SKM-1 (cell line): ENCODE measurements around the gene BTBD9.
"Not testable (repeated sequence)": the region's sequence is repeated elsewhere in the genome, so short reads cannot be mapped to it uniquely, and the experiment has no call there.

Experiments
- DNase-seq: peaks from one replicate; lab custom pipeline; 2025; ENCODE audit not compliant: unreplicated experiment; lab: John Stamatoyannopoulos, UW

The BTBD9 gene

DNA sequence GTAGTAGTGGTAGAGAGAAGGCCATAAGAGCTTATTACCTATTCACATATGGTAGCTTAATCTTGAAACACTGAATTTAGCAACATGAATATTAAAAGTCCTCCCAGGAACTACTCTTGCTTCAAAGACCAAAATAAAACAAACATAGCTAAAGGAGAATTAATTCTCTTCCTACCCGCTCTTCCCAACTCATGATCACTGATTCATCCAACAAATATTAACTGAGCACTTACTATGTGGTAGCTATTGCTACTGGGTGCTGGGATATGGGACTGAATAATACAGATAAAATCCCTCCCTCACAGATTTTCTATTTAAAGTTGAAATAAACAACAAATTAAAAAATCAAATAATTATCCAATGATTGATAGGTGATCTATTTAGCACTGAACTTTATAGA, 287.1 kb downstream of the BTBD9 start:
- DNase-seq: no peak

DNA sequence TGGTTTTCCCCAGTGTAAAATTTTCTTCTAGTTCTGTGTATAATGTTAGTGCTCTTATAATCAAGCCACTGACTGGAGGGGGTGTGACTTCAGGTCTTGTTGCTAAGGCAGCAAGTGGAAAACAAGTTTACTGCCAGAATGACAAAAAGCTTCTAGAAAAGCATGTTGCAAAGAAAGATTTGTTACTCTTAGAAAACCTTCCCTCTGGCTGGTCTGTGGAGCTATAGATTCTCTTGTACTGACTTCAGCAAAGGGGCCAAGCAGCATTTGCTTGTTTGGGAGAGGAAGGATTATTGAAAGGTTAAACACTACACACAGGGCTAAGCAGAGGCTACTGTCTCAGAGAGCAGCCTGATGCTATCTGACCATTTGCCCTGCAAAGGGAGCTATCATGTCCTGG, 288.8 kb downstream of the BTBD9 start:
- no peak for DNase-seq

DNA sequence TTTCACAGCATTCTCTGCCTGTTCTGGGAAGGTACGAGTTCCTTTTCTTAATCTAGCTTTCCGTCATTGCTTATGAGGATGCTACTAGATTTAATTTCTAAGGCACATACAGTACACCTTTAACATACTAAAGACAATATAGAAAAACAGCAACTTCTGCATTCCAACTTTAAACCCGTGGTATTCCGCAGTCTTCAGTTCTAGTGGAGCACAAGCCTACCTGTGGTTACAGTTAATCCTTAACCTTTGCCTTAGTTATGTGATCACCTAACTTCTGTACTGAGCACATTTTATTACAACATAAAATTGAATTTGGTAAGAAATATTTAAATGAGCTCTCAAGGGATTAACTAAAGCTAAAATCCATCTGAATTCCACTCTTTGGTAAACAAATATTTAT, 289.5 kb downstream of the BTBD9 start:
- no peak for DNase-seq

DNA sequence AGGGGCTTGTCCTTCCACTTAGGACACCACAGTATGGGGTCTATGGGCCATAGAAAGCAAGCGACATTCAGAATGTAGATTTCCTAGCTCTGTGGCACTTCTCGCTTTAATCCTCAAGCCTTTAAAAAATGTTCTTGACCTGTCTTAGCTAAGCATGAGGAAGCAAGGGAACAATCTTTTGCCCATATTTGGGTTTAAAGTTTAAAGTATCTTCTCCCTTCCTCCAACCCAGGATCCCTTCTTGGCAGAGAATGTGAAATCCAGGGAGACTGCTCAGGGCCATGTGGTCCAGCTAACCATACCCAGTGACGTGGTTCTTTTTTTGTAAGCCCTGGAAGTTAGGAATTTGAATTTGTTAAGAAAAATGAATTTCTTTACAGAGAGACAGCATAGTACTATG, 289.9 kb downstream of the BTBD9 start:
- no peak for DNase-seq

DNA sequence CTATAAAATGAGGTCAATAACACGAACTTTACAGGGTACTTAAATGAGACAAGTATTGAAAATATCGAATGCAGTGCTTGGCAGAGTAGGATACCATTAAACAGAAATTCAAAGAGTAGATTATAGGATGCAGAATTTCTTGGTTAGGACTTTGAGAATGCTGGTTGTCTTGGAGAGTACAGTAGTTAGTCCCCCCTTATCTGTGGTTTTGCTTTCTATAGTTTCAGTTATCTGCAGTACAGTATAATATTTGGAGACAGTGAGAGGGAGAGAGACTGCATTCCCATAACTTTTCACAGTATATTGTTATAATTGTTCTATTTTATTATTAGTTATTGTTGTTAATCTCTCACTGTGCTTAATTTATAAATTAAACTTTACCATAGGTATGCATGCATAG, 290.5 kb downstream of the BTBD9 start:
- DNase-seq: no peak

DNA sequence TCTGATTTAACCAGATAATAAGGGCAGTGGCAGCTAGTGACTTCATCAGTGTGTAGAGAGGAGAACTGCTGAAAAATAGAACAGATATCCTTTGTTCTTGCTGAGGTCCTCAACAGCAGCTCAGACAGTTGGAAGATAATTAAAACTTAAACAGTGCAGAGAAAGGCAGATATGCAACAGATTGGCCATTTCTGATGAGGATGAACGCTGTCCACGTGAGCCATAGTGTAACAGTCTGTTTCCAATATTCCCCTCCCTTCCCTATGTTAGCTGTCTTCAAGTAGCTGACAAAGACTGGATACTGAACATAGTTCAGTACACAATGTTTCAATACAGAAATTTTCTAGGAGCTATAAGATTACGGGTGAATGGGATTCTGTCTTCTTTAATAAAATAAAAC, 291.4 kb downstream of the BTBD9 start:
- DNase-seq: no peak

DNA sequence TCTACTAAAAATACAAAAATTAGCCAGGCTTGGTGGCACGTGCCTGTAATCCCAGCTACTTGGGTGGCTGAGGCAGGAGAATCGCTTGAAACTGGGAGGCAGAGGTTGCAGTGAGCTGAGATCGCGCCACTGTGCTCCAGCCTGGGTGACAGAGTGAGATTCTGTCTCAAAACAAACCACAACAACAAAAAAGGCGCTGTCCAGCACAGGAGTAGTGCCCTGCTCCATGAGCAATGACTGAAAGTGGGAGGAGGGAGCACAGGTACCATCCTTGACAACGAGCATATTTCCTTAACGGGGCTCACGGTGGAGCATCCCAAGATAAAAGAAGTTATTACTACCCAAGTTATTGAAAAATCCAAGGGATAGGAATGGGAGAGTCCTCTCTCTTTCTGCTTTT, 291.9 kb downstream of the BTBD9 start:
- not testable (repeated sequence) for DNase-seq

DNA sequence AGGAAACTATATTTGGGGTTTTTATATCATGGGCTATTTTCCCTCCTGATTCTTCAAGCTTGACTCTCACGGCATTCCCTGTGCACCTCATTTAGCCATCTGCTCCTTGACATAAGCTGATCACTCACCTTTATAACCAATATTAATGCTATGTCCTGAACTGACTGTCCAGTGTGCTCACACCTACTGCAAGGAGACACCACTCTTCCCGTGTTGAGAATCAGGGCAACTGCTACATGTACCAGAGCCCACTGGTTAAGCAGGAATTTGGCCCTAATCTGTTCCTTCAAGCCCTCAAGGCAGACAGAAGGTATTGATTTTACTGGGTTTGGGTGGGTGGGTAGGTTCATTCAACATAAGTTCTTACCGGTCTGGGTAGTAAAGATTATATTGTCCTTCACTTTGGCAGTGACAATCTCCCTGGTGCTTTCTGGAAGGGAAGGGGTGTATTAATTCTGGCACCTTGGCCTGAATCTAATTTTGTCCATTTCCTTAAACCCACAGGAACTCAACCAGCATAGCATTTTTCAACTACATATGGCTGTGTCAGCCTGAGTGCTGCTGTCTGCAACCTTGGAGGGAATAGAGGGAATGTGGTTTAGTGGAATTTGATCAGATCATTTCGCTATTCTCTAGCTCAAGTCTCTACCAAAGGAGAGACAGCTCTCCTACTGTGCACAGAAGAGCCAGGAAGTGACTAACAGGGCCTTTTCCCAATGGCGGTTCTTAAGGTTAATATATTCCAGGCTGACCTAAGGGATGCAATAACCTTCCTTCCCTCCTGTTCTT, 293.2 kb downstream of the BTBD9 start:
- no peak for DNase-seq

DNA sequence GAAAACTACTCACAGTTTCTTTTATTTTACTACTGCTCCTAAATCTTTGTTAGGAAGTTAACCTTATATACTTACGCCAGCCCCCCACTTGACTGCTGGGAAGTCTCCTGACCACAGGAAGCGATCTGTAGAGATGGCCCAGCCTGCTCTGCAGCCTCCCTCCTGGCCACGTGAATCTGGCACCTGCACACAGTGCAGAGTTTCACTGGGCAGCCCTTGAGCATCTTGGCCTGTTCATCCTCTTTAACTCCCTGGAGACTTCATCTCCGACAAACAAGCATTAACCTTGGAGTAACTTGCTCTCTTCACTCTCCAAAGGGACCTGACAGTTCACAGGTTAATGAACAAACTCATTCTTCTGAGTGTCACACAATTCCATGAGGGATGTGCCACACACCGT, 294.1 kb downstream of the BTBD9 start:
- DNase-seq: no peak

DNA sequence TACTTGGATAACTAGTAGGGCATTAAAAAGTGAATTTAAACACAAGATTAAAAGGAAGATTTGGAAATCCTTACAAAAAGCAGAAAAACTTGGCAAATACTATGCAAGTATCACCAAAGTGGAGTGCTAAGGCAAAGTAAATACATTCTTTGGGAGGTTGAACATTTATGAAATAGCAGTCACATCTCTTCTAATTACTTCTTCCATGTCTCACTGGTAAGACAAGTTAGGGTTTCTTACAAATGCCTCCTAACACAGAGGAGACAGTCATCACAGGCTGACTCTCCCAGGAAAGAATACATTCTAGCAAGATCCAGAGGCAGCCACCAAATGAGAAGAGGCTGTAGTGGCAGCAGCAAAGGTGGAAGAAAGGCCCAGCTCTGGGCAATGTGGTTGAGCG, 298.2 kb downstream of the BTBD9 start:
- no peak for DNase-seq

DNA sequence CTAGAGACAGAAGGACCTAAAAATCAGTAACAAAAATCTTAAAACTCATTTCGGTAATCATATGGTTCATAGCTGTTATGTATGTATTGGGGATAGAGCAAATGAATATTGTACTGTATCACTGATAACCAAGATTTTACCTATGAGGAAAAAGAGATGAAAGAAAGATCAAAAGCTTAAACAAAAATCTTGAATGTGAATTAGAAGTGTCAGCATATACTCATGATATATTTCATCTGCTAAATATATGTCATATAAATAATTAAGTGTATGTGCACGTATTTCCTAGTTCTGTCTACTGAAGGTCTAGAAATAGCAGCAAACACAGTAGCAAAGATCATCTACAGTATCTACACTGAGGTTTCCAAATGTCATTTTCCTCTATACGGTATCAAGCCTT, 299.8 kb downstream of the BTBD9 start:
- no peak for DNase-seq

DNA sequence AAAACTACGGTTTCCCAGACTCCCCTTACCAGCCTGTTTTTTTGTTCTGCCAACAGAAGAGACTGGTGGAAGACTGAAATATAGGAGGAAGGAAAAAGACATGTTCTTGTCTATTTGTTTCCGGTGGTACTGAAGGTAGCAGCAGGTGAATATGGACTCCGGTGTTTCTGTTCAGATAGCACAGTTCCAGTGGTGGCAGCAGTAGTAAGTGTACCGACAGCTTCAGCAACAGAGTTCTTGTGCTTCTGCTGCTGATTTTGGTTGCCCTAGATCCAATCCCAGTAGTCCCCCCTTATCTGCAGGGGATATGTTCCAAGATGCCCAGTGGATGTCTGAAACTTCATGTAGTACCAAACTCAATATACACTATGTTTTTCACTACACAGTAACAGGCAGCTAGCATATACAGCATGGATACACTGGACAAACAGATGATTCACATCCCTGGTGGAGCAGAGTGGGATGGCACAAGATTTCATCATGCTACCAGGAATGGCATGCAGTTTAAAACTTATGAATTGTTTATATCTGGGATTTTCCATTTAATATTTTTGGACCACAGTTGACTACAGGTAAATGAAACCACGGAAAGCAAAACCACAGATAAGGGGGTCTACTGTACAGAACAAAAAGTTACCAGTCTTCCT, 301.8 kb downstream of the BTBD9 start:
- DNase-seq: no peak

DNA sequence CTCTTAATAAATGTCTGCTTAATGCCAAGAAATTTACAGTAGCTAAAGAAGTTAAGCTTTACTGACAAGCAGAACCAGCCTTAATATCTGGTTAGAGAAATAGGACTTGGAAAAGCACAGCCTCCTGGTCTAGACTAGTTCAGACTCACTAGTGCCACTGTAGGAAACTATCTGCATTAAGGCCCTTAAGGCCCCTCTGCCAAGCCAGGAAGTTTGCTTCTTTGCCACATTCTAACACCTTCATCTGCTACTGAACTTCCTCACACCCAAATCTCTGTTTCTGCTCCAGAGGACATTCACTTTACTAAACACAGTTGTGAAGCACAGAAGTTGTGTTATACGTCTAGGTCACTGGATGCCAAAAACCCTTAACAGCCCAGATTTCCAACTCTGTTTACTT, 302.8 kb downstream of the BTBD9 start:
- no peak for DNase-seq

DNA sequence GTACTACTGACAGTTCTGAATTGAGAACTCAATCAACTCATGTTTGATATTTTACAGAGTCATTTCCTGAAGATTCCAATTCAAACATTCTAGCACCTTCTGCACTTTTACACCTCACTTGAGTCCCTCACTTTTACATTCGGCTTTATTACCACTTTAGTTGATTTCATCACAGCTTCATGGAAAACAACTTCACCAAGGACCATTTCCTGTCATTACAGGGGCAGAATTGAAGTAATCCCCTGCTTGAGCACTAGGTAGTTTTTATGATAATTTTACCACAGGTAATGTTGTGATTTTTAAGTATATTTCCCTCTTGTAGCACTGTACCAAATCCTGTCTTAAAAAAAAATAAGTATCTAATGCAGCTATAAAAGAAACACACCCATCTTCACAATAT, 312.9 kb downstream of the BTBD9 start:
- DNase-seq: no peak

DNA sequence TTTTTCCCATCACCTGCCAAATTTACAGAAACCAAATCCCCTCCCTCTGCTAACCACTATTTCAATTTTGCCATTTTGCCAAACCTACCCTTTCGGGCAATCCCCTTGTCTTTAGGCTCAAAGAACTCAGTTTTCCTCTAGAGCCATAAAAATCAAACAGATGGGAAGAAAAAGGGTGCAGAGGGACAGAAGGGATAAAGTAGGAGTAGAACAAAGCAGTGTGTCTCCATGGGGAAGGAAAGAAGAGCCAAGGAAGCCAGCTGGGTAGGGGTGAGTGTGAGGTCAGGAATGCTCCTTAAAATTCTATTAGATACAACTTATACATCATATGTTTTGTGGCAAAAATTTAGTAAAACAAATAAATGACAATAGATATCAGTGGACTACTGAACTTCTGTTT, 316.5 kb downstream of the BTBD9 start:
- DNase-seq: no peak

DNA sequence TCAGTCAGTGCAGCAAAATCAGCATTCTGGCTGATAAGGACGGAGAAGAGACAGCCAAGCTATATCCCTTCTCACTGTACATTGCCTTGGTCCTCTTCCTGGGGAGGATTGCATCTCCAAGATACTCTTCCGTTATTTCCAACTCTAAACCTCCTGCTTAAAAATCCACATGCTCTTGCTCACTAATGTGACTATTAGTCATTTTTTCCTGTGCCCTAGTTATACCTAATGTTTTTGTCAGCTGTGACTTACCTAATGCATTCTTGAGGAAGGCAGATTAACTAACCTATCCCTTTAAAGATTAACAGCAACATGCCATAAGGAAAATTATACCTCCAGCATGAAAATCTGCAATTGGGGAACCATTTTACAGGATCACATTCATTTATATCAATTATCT, 317.6 kb downstream of the BTBD9 start:
- DNase-seq: no peak

DNA sequence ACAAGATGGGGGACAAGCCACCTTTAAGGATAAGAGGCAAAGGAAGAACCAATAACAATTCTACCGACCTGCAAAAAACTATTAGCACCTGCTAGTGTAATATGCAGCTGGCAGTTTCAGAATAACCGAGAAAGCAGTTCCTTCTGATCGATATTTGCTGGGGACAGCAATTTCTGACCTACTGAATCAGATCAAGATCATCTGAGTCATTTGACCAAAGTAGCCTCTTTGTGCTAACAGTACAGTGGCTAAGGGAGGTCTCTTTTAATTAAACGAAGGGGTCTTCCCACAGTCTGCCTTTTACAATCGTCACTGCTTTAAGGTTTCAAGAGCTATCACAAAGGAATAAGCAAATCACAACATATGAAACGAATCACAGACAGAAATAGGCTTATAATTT, 318.9 kb downstream of the BTBD9 start:
- no peak for DNase-seq

DNA sequence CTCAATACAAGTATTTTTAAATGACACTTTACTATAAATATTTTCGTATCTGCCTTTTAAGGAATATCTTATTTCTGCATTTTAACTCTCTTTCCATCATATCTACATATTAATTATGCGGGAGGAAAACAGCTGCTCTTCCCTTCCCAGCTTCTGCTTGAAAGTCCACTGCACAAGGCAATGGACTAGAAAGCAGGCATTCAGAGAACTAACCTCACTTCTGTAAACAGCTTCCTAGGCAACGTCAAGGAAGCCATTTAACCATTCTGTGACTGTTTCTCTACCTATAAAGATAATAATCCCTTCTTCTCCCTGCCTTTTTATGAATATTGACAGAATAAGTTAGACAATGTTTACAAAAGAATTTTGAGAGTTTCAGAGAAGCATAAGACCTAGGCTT, 319.4 kb downstream of the BTBD9 start:
- DNase-seq: no peak

DNA sequence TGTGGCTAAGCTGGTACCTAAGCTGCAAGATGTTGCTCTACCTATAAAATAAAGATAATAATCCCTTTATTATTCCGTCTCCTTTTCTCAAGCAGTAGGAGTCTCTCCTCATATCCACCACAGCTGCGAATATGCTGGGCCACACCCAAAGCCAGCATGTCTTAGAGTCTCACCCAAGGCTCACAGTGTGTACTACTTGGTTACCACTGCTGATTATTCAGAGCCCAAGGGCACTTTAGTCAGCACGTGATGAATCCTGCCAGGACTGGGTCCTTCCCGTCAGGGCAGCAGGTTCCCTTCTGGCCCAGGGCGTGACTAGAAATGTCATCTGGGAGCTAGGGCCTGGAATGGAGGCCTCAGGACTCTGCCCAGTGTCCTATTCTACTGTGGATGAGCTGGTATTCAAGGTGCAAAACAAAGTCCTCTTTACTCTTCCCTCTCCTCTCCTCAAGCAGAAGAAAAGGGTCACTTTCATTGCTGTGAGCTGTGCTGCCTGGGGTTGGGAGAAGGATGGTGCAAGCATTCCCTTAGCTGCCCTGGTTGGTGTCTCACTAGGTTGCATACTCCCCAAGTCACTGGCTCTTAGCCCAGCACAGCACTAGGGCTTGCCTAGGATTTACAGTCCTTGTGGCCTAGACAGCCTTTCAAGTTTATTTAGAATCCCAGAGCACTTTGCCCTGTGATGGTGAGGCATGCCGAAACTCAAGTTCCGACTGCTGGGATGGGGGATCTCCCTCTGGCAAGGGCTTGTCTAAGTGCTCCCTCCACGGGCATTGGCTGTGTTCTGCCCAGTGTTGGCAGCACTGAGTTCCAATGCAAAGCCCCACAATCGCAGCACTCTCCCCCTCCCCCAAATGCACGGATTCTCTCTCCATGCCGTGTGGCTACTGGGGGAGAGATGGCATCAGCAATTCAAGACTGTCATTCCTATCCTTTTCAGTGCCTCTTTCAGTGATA, 320.2 kb downstream of the BTBD9 start:
- DNase-seq: no peak

DNA sequence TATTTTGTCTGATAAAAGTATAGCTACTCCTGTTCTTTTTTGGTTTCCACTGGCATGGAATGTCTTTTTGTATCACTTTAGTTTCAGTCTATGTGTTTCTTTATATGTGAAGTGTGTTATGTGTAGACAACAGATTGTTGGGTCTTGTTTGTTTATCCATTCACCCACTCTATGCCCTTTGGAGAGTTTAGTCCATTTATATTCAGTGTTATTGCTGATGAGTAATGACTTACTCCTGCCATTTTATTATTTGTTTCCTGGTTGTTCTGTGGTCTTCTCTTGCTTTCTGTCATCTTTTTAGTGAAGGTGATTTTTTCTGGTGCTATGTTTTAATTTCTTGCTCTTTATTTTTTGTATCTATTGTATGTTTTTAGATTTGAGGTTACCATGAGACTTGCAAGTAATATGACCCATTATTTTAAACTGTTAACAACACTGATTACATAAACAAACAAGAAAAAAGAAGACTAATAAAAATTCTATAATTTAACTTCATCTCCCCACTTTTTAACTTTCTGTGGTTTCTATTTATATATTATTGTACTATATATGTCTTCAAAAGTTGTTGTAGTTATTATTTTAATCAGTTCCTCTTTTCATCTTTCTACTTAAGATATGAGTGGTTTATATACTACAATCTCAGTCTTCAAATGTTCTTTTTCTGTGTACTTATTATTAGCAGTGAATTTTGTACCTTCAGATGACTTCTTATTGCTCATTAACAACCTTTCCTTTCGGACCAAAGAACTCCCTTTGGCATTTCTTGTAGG, 323.4 kb downstream of the BTBD9 start:
- DNase-seq: no peak

DNA sequence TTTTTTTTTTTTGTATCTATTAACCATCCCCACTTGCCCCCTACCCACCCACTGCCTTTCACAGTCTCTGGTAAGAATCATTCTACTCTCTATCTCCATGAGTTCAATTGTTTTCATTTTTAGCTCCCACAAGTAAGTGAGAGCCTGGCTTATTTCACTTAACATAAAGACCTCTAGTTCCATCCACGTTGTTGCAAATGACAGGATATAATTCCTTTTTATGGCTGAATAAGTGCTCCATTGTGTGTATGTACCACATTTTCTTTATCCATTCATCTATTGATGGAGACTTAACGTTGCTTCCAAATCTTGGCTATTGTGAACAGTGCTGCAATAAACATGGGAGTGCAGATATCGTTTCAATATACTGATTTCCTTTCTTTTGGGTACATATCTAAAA, 328.5 kb downstream of the BTBD9 start:
- DNase-seq: no peak
